Measurements from ENCODE around the gene HBE1. TPM values are rescaled to one million over a fixed set of nuclear protein-coding genes. Genes with fewer than 3 reads are reported as not detected.

Gene HBE1
- total RNA-seq, 2 experiments from 2014 or later, result not detected

GRCh38 chr11:5289696-5290095 lies 20.0 kb upstream of the HBE1 start:
- intact Hi-C loops (cut with micrococcal nuclease), result loop anchor here (10.0 kb wide), 1 partner anchor 165 kb away; no protein-coding TSS in a partner anchor

GRCh38 chr11:5288906-5289550 lies 19.3 kb upstream of the HBE1 start:
- ChIA-PET CTCF (interaction anchor here (1.5 to 2.8 kb wide), 2 partner anchors 54 to 653 kb away, joined by 3 to 9 read pairs; partner anchors contain the start of genes OR51B5 and OR51D1), POLR2A (no interaction called here)
- Mint-ChIP-seq H3K27me3 (peaks cover 2% of the 10 kb centered on the region), H3K9me3 (no peaks in the 10 kb centered on the region), H3K4me1 (ENCODE audit: low read depth) (no peaks in the 10 kb centered on the region), H3K36me3 (ENCODE audit: low read depth) (no peaks in the 10 kb centered on the region), H3K4me3 (no peak overlapping the region), H3K27ac (no peak overlapping the region)
- intact Hi-C loops (cut with micrococcal nuclease), result loop anchor here (10.0 kb wide), 1 partner anchor 164 kb away; no protein-coding TSS in a partner anchor
- ATAC-seq (no peak), DNase-seq (no peak)
- TF ChIP-seq CTCF (IDR thresholded peaks at IDR 0.05), result no peak

More at GRCh38 chr11:5289696-5290095, 20.0 kb upstream of the HBE1 start:
- no peaks in the 10 kb centered on the region for H3K4me1 Mint-ChIP-seq (ENCODE audit: low read depth)
- H3K27ac Mint-ChIP-seq, result no peak overlapping the region
- no peak for TF ChIP-seq CTCF (IDR thresholded peaks at IDR 0.05)
- H3K4me3 Mint-ChIP-seq, result no peak overlapping the region
- no peak for ATAC-seq
- peaks cover 2% of the 10 kb centered on the region for H3K27me3 Mint-ChIP-seq
- ChIA-PET POLR2A (no interaction called here), CTCF (interaction anchor here (1.5 to 2.8 kb wide), 2 partner anchors 53 to 653 kb away, joined by 3 to 9 read pairs; partner anchors contain the start of genes OR51B5 and OR51D1)
- no peaks in the 10 kb centered on the region for H3K9me3 Mint-ChIP-seq
- no peak for DNase-seq
- H3K36me3 Mint-ChIP-seq (ENCODE audit: low read depth), result no peaks in the 10 kb centered on the region

- intact Hi-C loops (cut with micrococcal nuclease), result loop anchor here (10.0 kb wide), 1 partner anchor 164 kb away; no protein-coding TSS in a partner anchor
- ChIA-PET CTCF (interaction anchor here (1.5 kb wide), 1 partner anchor 55 kb away, joined by 3 read pairs; the partner anchor contains the start of gene OR51B5), POLR2A (no interaction called here)
- DNase-seq (no peak), ATAC-seq (no peak)
- Mint-ChIP-seq H3K4me3 (no peak overlapping the region), H3K27me3 (peaks cover 2% of the 10 kb centered on the region), H3K4me1 (ENCODE audit: low read depth) (no peaks in the 10 kb centered on the region), H3K27ac (no peak overlapping the region), H3K9me3 (no peaks in the 10 kb centered on the region), H3K36me3 (ENCODE audit: low read depth) (no peaks in the 10 kb centered on the region)
- no peak for TF ChIP-seq CTCF (IDR thresholded peaks at IDR 0.05)
Measured at GRCh38 chr11:5288108-5288905, 18.6 kb upstream of the HBE1 start.

- H3K27me3 Mint-ChIP-seq, result peaks cover 1% of the 10 kb centered on the region
- CTCF ChIA-PET, result no interaction called here
- no peak for TF ChIP-seq CTCF (IDR thresholded peaks at IDR 0.05)
- no peak for ATAC-seq
- H3K36me3 Mint-ChIP-seq (ENCODE audit: low read depth), result no peaks in the 10 kb centered on the region
- H3K9me3 Mint-ChIP-seq, result no peaks in the 10 kb centered on the region
- H3K4me1 Mint-ChIP-seq (ENCODE audit: low read depth), result no peaks in the 10 kb centered on the region
- H3K4me3 Mint-ChIP-seq, result no peak overlapping the region
- POLR2A ChIA-PET, result no interaction called here
- DNase-seq, result no peak
- H3K27ac Mint-ChIP-seq, result no peak overlapping the region
- intact Hi-C loops (cut with micrococcal nuclease), result loop anchor here (10.0 kb wide), 1 partner anchor 162 kb away; no protein-coding TSS in a partner anchor
Measured at GRCh38 chr11:5286901-5287300, 17.2 kb upstream of the HBE1 start.

GRCh38 chr11:5286351-5286750 lies 16.6 kb upstream of the HBE1 start:
- CTCF ChIA-PET, result no interaction called here
- Mint-ChIP-seq H3K36me3 (ENCODE audit: low read depth) (no peaks in the 10 kb centered on the region), H3K4me3 (no peak overlapping the region), H3K9me3 (no peaks in the 10 kb centered on the region), H3K27ac (no peak overlapping the region), H3K4me1 (ENCODE audit: low read depth) (no peaks in the 10 kb centered on the region), H3K27me3 (peaks cover 1% of the 10 kb centered on the region)
- ATAC-seq, result no peak
- intact Hi-C loops (cut with micrococcal nuclease), result loop anchor here (10.0 kb wide), 1 partner anchor 162 kb away; no protein-coding TSS in a partner anchor
- POLR2A ChIA-PET, result no interaction called here
- DNase-seq, result no peak
- no peak for TF ChIP-seq CTCF (IDR thresholded peaks at IDR 0.05)

Measured in activated CD8-positive, alpha-beta T cell treated with anti-CD3 and anti-CD28 coated beads for 36 hours (primary cell).